ENCODE data around the gene CYP51A1. TPM values are rescaled to one million over a fixed set of nuclear protein-coding genes. Genes with fewer than 3 reads are reported as not detected.

The CYP51A1 gene
- total and polyA plus RNA-seq, 2 of the 13 experiments (the other 11 are each of a cell fraction or from before 2014, with no cell fraction given): 15.4 to 260 TPM

GRCh38 chr7:92178928-92179924 lies 44.9 kb upstream of the CYP51A1 start, which contains the start of gene LRRD1 (continued):
- TF ChIP-seq ARID5B (CRISPR knock-in tag; IDR thresholded peaks at IDR 0.05) (peak; percentile 65), HNRNPUL1 (IDR thresholded peaks at IDR 0.05; ENCODE audit: low read depth, low read length) (no peak), NFE2 (CRISPR knock-in tag; IDR thresholded peaks at IDR 0.05) (no peak), RARG (CRISPR knock-in tag; IDR thresholded peaks at IDR 0.05; ENCODE audit: low read depth) (no peak), ARNT (IDR thresholded peaks at IDR 0.05) (no peak), ZNF414 (CRISPR knock-in tag; IDR thresholded peaks at IDR 0.05) (no peak), DPF2 (CRISPR knock-in tag; IDR thresholded peaks at IDR 0.05; ENCODE audit: borderline replicate concordance, low read depth) (no peak), ZNF446 (CRISPR knock-in tag; IDR thresholded peaks at IDR 0.05) (no peak), THAP9 (CRISPR knock-in tag; IDR thresholded peaks at IDR 0.05; ENCODE audit: borderline replicate concordance) (no peak), PAXIP1 (CRISPR knock-in tag; conservative IDR thresholded peaks at IDR 0.05) (no peak), PBX3 (CRISPR knock-in tag; IDR thresholded peaks at IDR 0.05; ENCODE audit: borderline replicate concordance) (no peak), FOXC1 (CRISPR knock-in tag; IDR thresholded peaks at IDR 0.05; ENCODE audit: borderline replicate concordance) (no peak; the same call in 1 of the 2 replicates), TFDP2 (CRISPR knock-in tag; IDR thresholded peaks at IDR 0.05) (no peak)

Measured in HepG2 (cell line).